GM04504 (cell line): ENCODE results near the gene STX16.

Experiments
- DNase-seq: peaks from one replicate; pipeline ENCODE4 v3.0.0-alpha.2; 2012; ENCODE audit warnings: low read depth

STX16 gene

GRCh38 chr20:58618351-58619076 is 32.6 kb upstream of the STX16 start:
- DNase-seq, result peak; percentile 63

- no peak for DNase-seq
Measured at GRCh38 chr20:58619077-58619863, 31.8 kb upstream of the STX16 start.

GRCh38 chr20:58619864-58620431 is 31.1 kb upstream of the STX16 start:
- no peak for DNase-seq

GRCh38 chr20:58621906-58622548 is 29.1 kb upstream of the STX16 start:
- DNase-seq, result no peak

GRCh38 chr20:58622671-58623578 is 28.2 kb upstream of the STX16 start:
- no peak for DNase-seq

- peak; percentile 79 for DNase-seq
Measured at GRCh38 chr20:58623579-58624473, 27.3 kb upstream of the STX16 start.

GRCh38 chr20:58624687-58625086 is 26.4 kb upstream of the STX16 start:
- DNase-seq, result no peak

GRCh38 chr20:58625585-58625984 is 25.5 kb upstream of the STX16 start:
- no peak for DNase-seq

GRCh38 chr20:58626051-58626450 is 25.0 kb upstream of the STX16 start:
- DNase-seq, result no peak

GRCh38 chr20:58627212-58628072 is 23.6 kb upstream of the STX16 start:
- no peak for DNase-seq

- DNase-seq, result no peak
Measured at GRCh38 chr20:58628491-58629214, 22.4 kb upstream of the STX16 start.

GRCh38 chr20:58629215-58629580 is 21.9 kb upstream of the STX16 start:
- no peak for DNase-seq

GRCh38 chr20:58630063-58630462 is 21.0 kb upstream of the STX16 start:
- no peak for DNase-seq

GRCh38 chr20:58633161-58634053 is 17.7 kb upstream of the STX16 start:
- no peak for DNase-seq

- no peak for DNase-seq
Measured at GRCh38 chr20:58634059-58634458, 17.0 kb upstream of the STX16 start.

GRCh38 chr20:58634521-58635278 is 16.4 kb upstream of the STX16 start:
- DNase-seq, result no peak

- no peak for DNase-seq
Measured at GRCh38 chr20:58635279-58635665, 15.8 kb upstream of the STX16 start.
